Thyroid gland (tissue), 4 donors: ENCODE results near the gene NLE1. TPM values are rescaled to one million over a fixed set of nuclear protein-coding genes. Genes with fewer than 3 reads are reported as not detected.
"Not testable (repeated sequence)": the region's sequence is repeated elsewhere in the genome, so short reads cannot be mapped to it uniquely, and the experiment has no call there.

Experiments used
- DNase-seq, 2 donors: peaks; one replicate each; pipeline ENCODE4 v3.0.0-alpha.2; 2019
- H3K27ac ChIP-seq, 3 donors: fragments of 200-600 bp; sonication (generic); 1 replicate in 2 of 3; 2 replicates in 1 of 3; pipeline ENCODE4 v1.5.1; 2016 to 2019; ENCODE audit warnings: mild to moderate bottlenecking in 1 of 3, moderate library complexity in 1 of 3
- H3K27me3 ChIP-seq: fragments of 200-600 bp; sonication (generic); one replicate; pipeline ENCODE4 v1.5.1; 2019
- H3K36me3 ChIP-seq, 2 donors: fragments of 200-600 bp; sonication (generic); one replicate each; pipeline ENCODE4 v1.5.1; 2016 to 2019
- H3K4me1 ChIP-seq, 2 donors: fragments of 200-600 bp; sonication (generic); one replicate each; pipeline ENCODE4 v1.5.1; 2017 to 2019
- H3K4me3 ChIP-seq, 3 donors: fragments of 200-600 bp; sonication (generic); replicated peaks in 1 of 3; 1 replicate in 2 of 3; 2 replicates in 1 of 3; pipeline ENCODE4 v1.5.1; 2016; ENCODE audit warnings: mild to moderate bottlenecking in 1 of 3
- H3K9me3 ChIP-seq: fragments of 200-600 bp; sonication (generic); one replicate; pipeline ENCODE4 v1.5.1; 2017
- POLR2A ChIP-seq, 2 donors: fragments of 450-650 bp; IDR thresholded peaks; one replicate each; pipeline ENCODE4 v1.6.1; 2017; ENCODE audit warnings: antibody characterized with exemption in 2 of 2, mild to moderate bottlenecking in 2 of 2, moderate library complexity in 1 of 2
- WGBS, 2 donors: methylation state at CpG; one replicate each; pipeline ENCODE4 v1.1.5; 2017; 5-methylcytosine and 5-hydroxymethylcytosine counted together
- intact Hi-C: fragments of 100-400 bp; cut with DNase I; formaldehyde crosslinking; loops from one replicate; pipeline ENCODE4 v1.15.1; 2023
- total RNA-seq, 4 donors: library from RNA; depleted of rRNA; stranded (reverse); fragments of >200 nt; gene quantifications; one replicate each; pipeline ENCODE4 v1.2.3, GENCODE V29; 2016
- TF ChIP-seq, protein P1 (sequence below), 6 experiments: fragments of 200-600 bp in 3 of 6; fragments of 450-650 bp in 3 of 6; sonication (generic) in 3 of 6; IDR thresholded peaks; one replicate each; pipeline ENCODE4 v1.5.1; 2016 to 2019; ENCODE audit warnings: antibody characterized with exemption in 6 of 6, mild to moderate bottlenecking in 2 of 6, inconsistent platforms in 1 of 6, moderate library complexity in 1 of 6

The NLE1 gene
- total RNA-seq, 4 donors from 2014 or later, result 9.7 to 13.6 (median 11.6) TPM

DNA sequence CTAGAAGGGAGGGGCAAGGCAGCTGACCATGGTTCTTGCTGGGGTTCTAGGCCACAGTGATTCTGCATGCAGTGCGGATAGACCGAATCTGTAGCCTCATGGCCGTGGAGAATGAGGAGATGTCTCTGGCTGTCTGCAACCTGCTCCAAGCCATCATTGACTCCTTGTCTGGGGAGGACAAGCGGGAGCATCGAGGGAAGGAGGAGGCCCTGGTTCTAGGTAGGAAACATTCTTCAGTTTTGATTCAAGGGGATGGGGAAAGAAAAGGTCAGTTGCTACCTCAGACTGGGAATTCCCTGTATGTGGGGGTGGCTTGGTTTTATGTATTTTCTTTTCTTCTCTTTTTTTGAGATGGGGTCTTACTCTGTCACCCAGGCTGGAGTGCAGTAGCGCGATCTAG, 13.1 kb upstream of the NLE1 start:
- Histone ChIP-seq H3K9me3 (no peaks in the 10 kb centered on the region), H3K27ac (no peak overlapping the region), H3K27me3 (no peaks in the 10 kb centered on the region), H3K36me3 (no peaks in the 10 kb centered on the region), H3K4me1 (no peaks in the 10 kb centered on the region), H3K4me3 (no peak overlapping the region)
- intact Hi-C loops, result no loop called here
- no peak for DNase-seq
- TF ChIP-seq, protein P1, sequence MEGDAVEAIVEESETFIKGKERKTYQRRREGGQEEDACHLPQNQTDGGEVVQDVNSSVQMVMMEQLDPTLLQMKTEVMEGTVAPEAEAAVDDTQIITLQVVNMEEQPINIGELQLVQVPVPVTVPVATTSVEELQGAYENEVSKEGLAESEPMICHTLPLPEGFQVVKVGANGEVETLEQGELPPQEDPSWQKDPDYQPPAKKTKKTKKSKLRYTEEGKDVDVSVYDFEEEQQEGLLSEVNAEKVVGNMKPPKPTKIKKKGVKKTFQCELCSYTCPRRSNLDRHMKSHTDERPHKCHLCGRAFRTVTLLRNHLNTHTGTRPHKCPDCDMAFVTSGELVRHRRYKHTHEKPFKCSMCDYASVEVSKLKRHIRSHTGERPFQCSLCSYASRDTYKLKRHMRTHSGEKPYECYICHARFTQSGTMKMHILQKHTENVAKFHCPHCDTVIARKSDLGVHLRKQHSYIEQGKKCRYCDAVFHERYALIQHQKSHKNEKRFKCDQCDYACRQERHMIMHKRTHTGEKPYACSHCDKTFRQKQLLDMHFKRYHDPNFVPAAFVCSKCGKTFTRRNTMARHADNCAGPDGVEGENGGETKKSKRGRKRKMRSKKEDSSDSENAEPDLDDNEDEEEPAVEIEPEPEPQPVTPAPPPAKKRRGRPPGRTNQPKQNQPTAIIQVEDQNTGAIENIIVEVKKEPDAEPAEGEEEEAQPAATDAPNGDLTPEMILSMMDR (IDR thresholded peaks at IDR 0.05), result no peak
- TF ChIP-seq POLR2A (IDR thresholded peaks at IDR 0.05), result no peak
- 92 to 95% methylated on average over 7 of the region's 7 CpGs for WGBS, 2 donors

DNA sequence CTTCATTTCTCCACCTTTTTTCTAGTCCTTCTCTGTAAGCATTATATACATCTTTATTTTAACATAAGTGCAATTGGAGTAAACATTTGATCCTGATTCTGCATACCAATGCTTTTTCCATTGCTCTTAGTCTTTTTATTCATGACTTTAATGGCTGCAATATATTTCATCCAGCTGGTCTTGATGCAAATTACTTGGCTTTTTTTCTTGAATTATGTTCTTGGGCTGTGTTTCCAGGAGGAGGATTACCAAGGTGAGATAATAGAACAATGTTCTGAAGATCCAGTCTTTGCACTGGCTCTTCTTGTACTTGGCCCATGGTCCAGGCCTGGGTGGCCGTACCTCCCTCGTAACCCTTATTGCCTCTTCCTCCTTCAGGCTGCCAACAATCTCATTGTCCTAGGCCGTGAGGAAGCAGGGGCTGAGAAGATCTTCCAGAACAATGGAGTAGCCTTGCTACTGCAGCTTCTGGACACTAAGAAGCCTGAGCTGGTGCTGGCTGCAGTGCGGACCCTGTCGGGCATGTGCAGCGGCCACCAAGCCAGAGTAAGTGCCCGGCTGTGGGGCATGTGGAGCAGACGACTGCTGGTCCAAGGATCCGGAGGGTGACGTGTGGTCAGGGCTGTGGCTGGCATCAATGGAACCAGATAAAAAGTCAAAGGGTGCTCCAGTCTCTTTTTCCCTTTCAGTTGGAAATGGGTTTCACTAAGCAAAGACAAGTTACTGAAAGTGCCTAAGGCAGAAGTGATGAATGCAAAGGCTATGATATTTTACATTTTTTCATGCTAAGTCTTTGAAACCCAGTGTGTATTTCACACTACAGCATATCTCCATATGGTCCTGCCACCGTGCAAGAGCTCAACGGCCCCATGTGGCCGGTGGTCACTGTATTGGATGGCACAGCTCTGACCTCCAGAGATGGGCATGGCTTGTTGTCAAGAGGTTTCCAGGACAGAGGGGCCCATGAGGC, 12.4 kb upstream of the NLE1 start:
- Histone ChIP-seq H3K27me3 (no peaks in the 10 kb centered on the region), H3K9me3 (no peaks in the 10 kb centered on the region), H3K27ac (no peak overlapping the region), H3K4me1 (no peaks in the 10 kb centered on the region), H3K4me3 (no peak overlapping the region), H3K36me3 (no peaks in the 10 kb centered on the region)
- WGBS, 2 donors, result 88 to 90% methylated on average over 12 to 13 of the region's 13 CpGs
- intact Hi-C loops, result no loop called here
- DNase-seq, result no peak
- no peak for TF ChIP-seq POLR2A (IDR thresholded peaks at IDR 0.05)
- TF ChIP-seq, protein P1 (IDR thresholded peaks at IDR 0.05), result no peak

DNA sequence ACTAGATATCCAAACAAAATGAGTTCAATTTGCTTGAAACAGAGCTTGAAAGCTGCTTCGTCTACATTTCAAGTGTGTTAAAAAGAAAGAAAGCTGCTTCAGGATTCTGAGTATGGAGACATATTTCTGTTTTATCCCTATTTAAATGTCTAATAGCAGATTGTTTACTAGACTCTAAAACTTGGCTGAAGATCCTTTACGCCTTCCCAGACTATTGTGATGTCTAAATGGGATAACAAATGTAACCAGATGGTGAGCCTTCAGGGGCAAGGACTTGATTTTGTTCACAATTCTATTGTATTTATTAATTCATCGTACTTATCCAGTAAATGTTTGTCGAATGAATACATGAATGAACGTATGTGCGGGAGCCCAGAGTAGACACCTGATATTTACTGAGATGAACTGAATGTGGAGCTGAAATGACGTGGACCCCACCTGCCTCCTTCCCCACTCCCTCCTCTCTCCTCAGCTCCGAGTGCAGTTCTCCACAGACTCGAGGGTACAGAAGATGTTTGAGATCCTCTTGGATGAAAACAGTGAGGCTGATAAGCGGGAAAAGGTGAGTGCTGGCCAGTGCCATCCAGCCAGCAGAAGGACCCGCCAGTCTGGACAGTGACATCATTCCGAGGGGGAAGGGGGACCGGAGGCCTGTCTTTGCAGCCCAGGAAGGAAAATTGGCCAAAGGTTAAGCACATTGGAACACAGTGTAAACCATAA, 10.5 kb upstream of the NLE1 start:
- intact Hi-C loops, result no loop called here
- TF ChIP-seq POLR2A (IDR thresholded peaks at IDR 0.05), result no peak
- TF ChIP-seq, protein P1 (IDR thresholded peaks at IDR 0.05), result no peak
- H3K27me3 ChIP-seq, result no peaks in the 10 kb centered on the region
- 61 to 63% methylated on average over 13 of the region's 13 CpGs for WGBS, 2 donors
- H3K36me3 ChIP-seq, result no peaks in the 10 kb centered on the region
- no peak overlapping the region for H3K27ac ChIP-seq
- DNase-seq, result no peak
- H3K4me3 ChIP-seq, result no peak overlapping the region
- no peaks in the 10 kb centered on the region for H3K9me3 ChIP-seq
- no peaks in the 10 kb centered on the region for H3K4me1 ChIP-seq

DNA sequence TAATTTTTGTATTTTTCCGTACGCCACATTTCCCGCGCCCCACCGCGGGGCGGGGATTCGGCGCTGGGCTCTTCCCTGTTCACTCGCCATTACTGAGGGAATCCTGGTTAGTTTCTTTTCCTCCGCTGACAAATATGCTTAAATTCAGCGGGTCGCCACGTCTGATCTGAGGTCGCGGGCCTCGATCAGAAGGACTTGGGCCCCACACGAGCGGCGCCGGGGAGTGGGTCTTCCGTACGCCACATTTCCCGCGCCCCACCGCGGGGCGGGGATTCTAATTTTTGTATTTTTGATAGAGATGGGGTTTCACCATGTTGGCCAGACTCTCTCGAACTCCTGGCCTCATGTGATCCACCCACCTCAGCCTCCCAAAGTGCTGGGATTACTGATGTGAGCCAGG, 9.0 kb upstream of the NLE1 start:
- H3K36me3 ChIP-seq, H3K4me1 ChIP-seq, H3K9me3 ChIP-seq, DNase-seq, H3K27ac ChIP-seq, intact Hi-C loops, H3K27me3 ChIP-seq, H3K4me3 ChIP-seq: not testable (repeated sequence)
- WGBS, 2 donors, result 83 to 91% methylated on average over 29 of the region's 29 CpGs

DNA sequence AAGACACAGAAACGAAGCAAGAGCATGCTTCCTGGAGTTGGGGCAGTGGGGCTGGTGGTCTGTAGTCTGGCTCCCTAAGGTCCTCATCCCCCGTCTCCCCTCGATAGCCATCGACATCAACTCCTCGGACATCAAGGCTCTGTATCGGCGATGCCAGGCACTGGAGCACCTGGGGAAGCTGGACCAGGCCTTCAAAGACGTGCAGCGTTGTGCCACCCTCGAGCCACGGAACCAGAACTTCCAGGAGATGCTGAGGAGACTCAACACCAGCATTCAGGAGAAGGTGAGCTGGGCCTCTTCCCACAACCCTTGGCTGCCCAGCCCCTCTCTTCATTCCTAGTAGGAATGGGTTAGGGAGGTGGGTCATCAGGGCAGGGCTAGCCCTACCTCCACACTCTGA, 7.8 kb upstream of the NLE1 start:
- no peaks in the 10 kb centered on the region for H3K4me1 ChIP-seq
- intact Hi-C loops, result no loop called here
- H3K4me3 ChIP-seq, result no peak overlapping the region
- no peak for DNase-seq
- H3K36me3 ChIP-seq, result no peaks in the 10 kb centered on the region
- no peaks in the 10 kb centered on the region for H3K9me3 ChIP-seq
- no peak overlapping the region for H3K27ac ChIP-seq
- TF ChIP-seq POLR2A (IDR thresholded peaks at IDR 0.05), result no peak
- TF ChIP-seq, protein P1 (IDR thresholded peaks at IDR 0.05), result no peak
- 94% methylated on average over 7 to 11 of the region's 11 CpGs for WGBS, 2 donors
- H3K27me3 ChIP-seq, result no peaks in the 10 kb centered on the region
